T-helper 2 cell treated with Interferon-gamma antibody and Interleukin-4, amounts not matched to agents 100 ng/mL and 5 ng/mL, for 36 hours (primary cell): ENCODE data around the gene SGIP1. TPM values are rescaled to one million over a fixed set of nuclear protein-coding genes. Genes with fewer than 3 reads are reported as not detected.

Source experiments
- intact Hi-C: fragments of 100-400 bp; cut with micrococcal nuclease; formaldehyde crosslinking; loops from one replicate; pipeline ENCODE4 v1.15.1; 2023
- total RNA-seq: library from RNA; stranded (reverse); gene quantifications from 2 replicates; pipeline ENCODE4 v1.2.3, GENCODE V29; 2022

Gene SGIP1, protein sequence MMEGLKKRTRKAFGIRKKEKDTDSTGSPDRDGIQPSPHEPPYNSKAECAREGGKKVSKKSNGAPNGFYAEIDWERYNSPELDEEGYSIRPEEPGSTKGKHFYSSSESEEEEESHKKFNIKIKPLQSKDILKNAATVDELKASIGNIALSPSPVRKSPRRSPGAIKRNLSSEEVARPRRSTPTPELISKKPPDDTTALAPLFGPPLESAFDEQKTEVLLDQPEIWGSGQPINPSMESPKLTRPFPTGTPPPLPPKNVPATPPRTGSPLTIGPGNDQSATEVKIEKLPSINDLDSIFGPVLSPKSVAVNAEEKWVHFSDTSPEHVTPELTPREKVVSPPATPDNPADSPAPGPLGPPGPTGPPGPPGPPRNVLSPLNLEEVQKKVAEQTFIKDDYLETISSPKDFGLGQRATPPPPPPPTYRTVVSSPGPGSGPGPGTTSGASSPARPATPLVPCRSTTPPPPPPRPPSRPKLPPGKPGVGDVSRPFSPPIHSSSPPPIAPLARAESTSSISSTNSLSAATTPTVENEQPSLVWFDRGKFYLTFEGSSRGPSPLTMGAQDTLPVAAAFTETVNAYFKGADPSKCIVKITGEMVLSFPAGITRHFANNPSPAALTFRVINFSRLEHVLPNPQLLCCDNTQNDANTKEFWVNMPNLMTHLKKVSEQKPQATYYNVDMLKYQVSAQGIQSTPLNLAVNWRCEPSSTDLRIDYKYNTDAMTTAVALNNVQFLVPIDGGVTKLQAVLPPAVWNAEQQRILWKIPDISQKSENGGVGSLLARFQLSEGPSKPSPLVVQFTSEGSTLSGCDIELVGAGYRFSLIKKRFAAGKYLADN
- not detected in 2 replicates for total RNA-seq

DNA sequence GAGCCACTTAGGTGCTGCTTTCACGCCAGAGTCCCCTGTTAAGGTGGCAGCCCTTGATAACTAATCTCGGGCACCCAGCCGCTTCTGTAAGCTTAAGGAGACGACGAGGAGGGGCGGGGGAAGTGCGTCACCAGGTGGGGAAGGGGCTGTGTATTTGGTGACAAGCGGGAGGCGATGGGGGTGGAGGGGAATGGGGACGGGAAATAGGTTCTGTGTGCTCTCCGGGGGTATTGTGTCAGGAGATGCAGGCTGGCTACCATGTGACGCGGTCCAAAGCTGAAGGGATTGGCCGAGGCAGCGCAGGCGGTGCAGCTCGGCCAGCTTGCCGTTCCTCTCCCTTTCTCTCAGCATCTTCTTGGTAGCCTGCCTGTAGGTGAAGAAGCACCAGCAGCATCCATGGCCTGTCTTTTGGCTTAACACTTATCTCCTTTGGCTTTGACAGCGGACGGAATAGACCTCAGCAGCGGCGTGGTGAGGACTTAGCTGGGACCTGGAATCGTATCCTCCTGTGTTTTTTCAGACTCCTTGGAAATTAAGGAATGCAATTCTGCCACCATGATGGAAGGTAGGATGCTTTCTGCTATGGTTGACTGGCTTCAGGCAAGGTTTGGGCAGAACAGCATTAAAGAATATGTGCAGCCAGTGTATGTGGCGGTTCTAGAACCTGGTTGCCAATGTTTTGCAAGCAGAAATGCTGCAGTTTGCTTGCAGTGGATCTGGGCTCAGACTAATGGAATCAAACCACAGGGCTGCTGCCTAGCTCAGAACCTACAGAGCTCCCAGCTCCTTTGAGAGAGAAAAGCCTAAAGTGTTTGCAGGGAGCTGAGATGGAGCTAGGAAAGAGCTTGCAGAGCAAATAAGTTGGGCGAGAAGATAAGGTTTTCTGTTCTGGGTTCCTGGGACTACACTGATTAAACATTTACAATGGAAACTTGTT lies at the start of gene SGIP1:
SGIP1 (plus strand) TSS at position 350 of the 937 bp plus-strand sequence; CDS start at position 556, 206 bp downstream.
- intact Hi-C loops = no loop called here

DNA sequence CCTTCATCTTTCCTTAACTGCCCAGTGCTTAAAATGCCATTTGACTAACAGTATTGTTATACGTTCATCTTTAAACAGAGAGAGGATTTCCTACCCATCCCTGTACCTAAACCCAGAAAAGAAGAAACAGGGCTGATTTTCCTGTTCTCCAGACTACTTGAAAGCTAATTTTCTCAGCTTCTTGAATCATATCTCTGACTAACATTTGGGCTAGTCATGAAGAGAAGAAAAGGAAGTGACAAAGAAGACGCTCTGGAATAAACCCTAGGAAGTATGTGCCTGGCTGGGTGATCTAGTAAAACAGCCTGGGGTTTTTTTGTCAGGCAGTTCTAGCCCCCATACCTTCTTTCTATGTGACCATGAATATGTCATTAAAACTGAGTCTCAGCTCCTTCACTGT lies 44.8 kb upstream of the SGIP1 start:
- intact Hi-C loops = no loop called here

DNA sequence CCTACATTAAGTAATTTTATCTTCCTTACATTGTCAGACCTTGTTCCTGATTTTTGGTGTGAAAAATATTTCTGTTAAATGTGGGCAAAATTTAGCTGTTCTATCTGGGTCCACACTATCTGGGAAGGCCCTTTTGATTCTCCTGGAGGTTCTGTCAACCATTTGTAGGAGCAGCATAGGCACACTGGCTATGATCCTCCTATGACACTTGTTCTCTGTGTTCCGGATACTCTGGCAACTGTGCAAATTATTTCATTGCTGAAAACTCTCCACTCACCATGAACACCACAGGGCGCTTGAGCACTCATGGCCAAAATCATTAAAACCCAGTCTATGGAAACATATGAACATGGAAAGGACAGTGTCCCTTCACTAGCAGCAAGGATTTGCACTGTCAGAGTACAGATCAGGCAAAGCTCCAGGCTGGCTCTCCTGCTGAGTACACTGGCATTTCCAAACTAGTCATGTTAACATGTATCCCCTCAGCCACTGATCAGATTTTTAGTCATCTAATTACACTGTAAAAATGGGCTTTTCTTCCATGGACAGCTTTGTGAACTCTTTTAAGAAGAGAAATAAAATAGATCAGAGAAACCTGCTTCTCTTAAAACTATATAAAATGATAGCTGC lies 43.9 kb upstream of the SGIP1 start:
- intact Hi-C loops = no loop called here

DNA sequence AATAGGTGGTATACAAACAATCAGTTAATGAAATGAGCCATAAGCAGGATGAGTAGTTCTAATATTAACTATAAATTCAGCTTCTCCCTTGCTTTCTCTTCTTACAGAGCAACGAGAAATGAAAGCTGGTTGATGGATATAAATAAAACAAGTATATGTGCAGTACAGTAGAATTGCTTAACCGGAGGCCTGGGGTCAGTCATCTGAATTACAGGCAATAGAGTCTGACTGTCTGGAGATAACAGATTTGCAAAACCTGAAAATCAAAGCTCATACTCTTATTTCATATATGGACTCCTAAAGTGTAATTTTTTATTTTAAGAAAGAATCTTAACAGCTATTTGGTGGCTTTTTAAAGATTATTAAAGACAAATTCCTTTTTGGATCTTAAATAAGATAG lies 43.1 kb upstream of the SGIP1 start:
- intact Hi-C loops = no loop called here

DNA sequence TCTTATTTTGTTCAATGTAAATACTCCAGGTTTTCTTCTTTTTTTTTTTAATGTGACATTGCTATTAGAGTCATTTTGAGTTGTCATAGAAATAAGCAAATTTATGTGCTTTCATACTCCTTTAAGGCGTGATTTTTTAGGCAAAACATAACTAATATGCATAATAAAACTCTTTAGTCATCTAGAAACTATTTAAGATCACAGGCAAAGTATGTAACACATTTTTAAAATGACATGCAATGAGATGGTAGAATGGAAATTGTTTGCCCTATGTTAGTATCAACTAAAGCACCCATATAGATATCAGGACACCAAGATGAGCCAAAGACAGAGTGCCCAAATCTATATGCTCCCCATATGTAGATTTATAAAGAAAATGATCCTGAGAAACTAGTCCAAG lies 41.5 kb upstream of the SGIP1 start:
- intact Hi-C loops = no loop called here

DNA sequence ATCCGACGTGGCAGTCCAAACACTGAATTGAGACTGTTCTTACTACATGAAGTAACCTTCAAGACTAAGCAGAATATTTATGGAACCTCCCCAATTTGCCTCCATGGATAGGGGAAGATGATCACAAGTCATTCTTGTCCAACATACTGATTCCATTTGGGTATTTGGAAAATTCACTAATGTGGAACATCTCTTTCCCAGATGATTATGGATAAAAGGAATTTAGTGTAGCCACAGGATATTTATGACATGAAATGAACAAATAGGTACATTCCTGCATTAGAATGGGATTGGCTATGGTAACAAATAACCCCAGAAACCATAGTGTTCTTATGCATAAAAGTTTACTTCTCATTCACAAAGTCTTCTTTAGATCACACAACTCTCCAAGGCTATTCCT lies 40.2 kb upstream of the SGIP1 start:
- intact Hi-C loops = no loop called here

DNA sequence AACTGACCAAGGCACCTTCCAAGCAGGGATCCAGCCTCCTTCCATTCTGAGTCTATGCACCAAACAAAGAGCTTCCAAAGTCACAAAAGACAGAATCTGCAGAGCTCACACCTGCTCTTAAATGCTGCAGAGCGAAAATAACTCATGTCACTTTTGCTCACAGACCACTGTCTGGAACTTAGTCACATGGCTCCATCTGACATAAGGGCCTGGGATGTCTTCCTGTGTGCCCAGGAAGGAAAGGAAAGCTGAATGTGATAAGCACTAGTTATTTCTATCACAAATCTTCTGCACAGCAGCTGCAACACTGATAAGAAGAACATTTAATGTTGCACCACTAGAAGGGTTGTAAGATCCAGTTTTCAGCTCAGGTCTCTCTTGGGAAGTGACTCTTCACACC lies 39.5 kb upstream of the SGIP1 start:
- intact Hi-C loops = no loop called here

DNA sequence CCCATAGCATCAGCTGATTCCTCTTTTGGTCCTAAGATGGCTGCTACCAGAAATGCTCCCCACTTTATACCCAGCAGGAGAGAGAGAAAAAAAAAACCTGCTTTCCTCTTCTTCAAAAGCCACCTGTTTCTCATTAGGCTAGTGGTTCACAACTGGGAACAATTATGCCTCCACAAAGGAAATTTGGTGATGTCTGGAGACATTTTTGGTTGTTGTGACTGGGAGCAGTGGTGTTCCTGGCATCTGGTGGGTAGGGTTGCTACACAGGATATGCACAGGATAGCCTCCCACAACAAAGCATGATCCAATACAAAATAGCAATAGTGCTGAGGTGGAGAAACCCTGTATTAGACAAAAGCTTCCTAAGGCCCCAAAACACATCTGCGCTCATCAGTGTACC lies 38.5 kb upstream of the SGIP1 start:
- intact Hi-C loops = no loop called here

DNA sequence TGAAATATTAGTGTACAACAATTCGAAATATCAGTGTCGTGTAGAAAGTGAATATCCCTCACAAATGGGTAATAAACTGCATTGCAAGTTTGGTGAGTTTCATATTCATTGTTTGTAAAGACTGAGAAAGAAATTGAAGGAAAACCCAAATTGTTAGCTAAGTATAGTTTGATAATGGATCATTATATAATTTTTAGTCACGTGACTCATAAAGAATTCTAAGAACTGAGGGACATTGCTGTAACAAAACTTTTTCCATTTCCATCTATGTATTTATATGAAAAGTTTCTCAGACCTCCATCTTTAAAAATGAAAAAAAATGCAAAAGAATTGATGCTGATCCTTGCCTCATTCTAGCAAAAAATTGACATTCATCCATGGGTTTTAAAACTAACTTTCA lies 36.0 kb upstream of the SGIP1 start:
- intact Hi-C loops = no loop called here

DNA sequence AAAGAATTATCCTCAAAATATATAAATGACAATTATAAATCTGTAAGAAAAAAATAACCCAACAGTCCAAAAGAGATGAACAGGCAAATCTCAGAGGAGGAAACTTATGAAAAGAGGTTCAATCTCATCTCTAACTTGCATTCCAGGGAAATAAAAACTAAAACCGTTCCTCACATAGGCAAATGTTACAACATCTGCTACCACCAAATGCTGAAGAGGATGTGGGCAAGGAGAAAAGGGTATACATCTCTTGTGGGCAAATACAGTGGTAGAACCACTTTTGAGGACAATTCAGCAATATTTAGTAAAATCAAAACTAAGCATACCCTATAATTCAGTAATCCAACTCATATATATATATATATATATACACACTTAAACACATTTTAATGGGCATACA lies 33.7 kb upstream of the SGIP1 start:
- intact Hi-C loops = loop anchor here (5.0 kb wide), 2 partner anchors 258 to 543 kb away; no protein-coding TSS in a partner anchor

DNA sequence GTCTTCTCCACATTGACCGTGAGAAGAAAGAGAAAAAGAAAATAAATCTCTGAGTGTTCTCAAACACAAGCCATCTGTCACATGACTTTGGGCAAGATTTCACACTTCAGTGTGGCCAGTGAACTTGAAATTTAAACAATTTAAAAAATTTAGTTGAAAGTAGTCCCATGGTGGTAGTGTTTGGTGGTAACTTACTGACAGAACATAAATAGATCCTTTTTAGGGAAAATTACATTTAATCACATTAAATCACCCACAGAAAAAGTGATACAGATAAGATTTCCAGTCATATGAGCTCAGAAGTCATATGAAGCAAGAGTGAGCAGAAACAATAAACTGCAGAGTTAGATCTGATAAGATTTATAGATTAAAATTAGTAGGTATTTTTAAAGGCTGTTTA lies 31.9 kb upstream of the SGIP1 start:
- intact Hi-C loops = loop anchor here (5.0 kb wide), 2 partner anchors 260 to 545 kb away; no protein-coding TSS in a partner anchor

DNA sequence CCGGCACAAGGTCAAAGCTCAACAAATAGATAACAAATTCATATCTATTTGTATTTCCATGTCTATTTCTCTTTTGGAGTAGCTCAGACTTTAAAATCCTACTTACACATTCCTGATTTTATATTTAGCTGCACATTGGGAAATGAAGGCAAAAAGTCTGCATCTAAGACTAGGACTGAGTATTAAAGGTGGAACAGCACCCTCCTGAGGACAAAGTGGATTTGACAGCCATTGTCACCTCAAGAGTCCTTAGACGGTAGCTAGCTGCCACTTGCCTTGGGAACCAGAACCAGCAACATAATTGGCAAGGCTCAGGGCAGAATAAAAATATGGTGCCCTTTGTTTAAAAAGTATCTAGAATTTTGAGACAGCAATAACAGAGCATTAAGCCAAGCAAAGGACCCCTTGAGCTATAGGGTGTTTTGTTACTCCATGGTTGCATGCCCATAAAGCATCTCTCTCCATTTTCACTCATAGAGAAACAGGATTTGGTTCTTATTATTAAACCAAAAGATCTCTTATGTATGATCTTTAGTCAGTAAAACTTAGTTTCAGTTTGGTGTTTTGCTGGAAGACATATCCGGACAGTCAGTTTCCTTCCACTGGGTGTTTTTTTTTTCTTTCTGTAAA lies 30.0 kb upstream of the SGIP1 start:
- intact Hi-C loops = loop anchor here (5.0 kb wide), 2 partner anchors 262 to 547 kb away; no protein-coding TSS in a partner anchor

DNA sequence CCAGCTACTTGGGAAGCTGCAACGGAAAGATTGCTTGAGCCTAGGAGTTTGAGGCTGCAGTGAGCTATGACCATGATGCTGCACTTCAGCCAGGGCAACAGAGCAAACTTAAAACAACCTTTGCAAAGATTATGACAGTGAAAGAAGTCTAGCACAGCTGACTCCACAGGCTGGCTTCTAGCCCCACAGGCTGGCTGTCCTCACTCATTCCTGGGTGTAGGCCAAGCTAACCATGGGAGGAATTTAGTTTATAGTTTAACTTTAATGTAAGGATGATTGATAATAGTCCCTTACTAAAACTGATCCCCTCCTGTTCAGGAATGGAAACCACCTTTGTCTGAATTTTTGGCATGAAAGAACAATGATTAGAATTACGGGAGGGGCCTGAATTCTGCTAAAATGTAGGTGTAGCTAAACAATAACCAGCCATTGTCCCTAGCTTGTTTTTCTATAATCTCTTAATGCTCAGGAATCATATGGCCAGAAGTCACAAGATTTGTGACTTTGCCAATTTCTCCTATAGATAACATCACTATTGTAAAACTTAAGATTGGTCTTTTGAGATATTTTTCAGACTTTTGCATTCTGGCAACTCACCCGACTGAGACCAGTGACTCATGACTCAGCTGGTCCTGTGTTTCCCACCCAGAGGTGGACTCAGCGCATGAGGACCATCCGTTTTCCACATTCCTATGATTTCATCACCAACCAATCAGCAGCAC lies 28.1 kb upstream of the SGIP1 start:
- intact Hi-C loops = no loop called here

DNA sequence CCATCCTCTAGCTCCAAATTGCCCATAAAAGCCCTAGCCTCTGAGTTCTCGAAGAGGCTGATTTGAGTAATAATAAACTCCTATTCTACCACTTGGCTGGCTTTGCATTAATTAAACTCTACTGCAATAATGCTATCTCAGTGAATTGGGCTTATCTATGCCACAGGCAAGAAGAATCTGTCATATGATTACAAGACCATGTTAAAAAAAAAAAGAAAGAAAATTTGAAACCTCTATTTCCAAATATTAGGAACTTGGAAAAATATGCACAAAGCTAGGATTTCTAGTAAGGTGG lies 27.6 kb upstream of the SGIP1 start:
- intact Hi-C loops = no loop called here

DNA sequence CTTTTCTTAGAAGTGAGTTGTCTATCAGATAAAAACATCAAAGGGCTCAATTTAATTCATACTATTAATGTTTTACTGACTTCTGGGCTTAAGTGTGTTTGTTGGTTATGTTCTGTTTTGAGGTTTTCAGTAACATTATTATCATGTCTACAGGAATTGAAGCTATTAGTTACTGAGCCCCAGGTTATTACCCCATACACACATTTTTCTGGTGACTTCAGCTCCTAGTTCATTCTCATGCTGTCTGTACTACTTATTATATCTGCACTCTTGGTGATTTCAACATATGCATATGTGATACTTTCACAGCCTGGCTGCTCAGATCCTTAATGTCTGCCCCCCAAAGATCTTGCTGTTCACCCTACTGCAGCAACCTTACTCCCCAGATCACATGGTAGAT lies 27.0 kb upstream of the SGIP1 start:
- intact Hi-C loops = no loop called here

DNA sequence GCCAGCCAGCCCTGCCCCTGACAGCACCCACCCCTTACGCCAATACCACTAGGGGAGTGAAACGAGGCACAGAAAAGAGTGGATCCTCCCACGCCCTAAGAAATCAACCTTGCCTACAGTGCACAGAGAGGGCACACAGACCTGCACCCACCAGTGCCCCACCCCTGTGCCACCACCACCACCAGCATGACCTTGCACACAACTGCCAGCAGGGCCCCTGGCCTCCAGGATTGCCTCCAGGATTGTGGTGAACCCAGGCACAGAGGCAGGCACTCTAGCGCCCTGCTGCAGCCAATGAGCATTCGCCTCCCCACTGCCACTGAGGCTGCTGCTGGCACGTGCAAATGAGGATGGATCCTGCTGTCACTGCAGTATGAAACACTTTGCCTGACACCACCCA lies 23.5 kb upstream of the SGIP1 start:
- intact Hi-C loops = no loop called here

DNA sequence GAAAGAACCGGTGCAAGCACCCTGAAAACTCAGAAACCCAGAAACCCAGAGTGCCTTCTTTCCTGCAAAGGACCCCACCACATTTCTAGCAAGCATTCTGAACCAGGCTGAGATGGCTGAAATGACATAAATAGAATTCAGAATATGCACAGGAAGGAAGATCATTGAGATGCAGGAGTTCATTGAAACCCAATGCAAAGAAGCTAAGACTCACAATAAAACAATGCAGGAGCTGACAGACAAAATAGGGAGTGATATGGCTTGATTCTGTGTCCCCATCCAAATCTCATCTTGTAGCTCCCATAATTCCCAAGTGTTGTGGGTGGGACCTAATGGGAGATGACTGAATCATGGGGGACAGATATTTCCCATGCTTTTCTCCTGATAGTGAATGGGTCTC lies 22.8 kb upstream of the SGIP1 start:
- intact Hi-C loops = no loop called here

DNA sequence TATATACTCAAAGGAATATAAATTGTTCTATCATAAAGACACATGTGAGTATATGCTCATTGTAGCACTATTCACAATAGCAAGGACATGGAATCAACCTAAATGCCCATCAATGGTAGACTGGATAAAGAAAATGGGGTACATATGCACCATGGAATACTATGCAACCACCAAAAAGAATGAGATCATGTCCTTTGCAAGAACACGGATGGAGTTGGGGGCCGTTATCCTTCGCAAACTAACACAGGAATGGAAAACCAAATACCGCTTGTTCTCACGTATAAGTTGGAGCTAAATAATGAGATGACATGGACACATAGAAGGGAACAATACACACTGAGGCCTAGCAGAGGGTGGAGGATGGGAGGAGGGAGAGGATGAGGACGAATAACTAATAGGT lies 16.0 kb upstream of the SGIP1 start:
- intact Hi-C loops = no loop called here

DNA sequence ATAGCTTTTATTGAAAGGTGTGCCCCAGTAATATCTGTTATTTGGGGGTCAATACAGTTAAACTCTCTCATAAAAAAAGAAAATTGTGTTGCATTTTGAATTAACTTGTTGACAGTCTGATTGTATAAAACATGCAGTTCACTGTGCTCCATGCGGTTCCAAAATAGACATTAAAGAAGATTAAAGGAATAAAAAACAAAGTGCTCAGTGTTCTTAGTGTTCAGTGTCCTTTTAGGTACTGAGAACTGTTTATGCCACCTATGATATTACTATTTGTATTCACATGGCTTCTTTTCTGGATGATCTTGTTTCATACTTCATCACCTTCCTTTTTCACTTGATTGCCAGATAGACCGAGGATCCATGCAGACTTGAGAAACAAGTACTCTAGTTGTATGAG lies 15.3 kb upstream of the SGIP1 start:
- intact Hi-C loops = no loop called here

DNA sequence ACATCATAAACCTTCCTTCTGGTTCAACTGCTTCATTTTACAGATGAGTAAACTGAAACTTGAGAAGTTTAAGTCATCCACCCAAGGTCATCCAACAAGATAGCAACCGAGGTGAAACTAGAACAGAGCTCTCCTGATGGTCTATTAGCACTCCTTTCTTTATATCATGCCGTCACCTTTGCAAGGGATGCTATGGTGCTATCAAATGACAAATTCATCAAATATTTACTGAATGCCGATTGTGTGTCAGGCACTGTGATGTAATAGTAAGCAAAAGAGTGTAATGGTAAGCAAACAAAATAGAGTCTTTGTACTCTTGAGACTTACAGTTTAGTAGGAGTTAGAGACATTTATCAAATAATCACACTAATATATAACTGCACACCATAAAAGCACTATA lies 14.0 kb upstream of the SGIP1 start:
- intact Hi-C loops = no loop called here
